Upper lobe of left lung (tissue), 4 donors: ENCODE data around the gene BIRC2.

Experiments
- CTCF ChIP-seq, 6 experiments: fragments of 450-650 bp in 4 of 6; fragments of 200-600 bp in 2 of 6; sonication (generic) in 2 of 6; IDR thresholded peaks; one replicate each; pipeline ENCODE4 v1.5.1; 2016 to 2019; ENCODE audit warnings: antibody characterized with exemption in 6 of 6
- EP300 ChIP-seq, 4 donors: sonication (generic); formaldehyde crosslinking; IDR thresholded peaks; one replicate each; pipeline ENCODE4 v1.5.1; 2017; ENCODE audit warnings: antibody characterized with exemption in 4 of 4, control low read depth in 2 of 4
- POLR2A ChIP-seq, 4 donors: fragments of 450-650 bp; IDR thresholded peaks; one replicate each; pipeline ENCODE4 v1.5.1; 2016 to 2017; ENCODE audit warnings: antibody characterized with exemption in 4 of 4, mild to moderate bottlenecking in 2 of 4
- POLR2AphosphoS5 ChIP-seq, 2 donors: sonication (generic); formaldehyde crosslinking; IDR thresholded peaks; one replicate each; pipeline ENCODE4 v1.5.1; 2017; ENCODE audit warnings: antibody characterized with exemption in 2 of 2

DNA sequence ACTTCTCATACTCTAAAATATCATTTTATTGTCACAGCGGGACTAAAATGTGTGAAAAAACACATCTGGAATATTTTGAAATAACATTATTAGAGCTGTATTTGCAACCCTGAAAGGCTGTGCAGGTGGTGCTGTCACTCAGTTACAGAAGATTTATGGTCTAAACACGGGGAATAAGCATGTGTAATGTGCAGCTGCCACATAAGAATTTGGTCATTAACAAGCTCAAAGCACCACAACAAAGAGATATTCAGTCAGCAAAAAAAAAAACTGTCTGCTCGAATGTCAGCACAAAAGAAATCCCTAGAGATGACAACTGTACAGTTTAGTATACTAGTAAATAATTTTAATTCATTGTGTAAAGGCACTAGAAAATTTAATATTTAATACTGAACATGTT is 74.2 kb downstream of the BIRC2 start:
- TF ChIP-seq CTCF (IDR thresholded peaks at IDR 0.05) (no peak), POLR2A (IDR thresholded peaks at IDR 0.05) (no peak), POLR2AphosphoS5 (IDR thresholded peaks at IDR 0.05) (no peak), EP300 (IDR thresholded peaks at IDR 0.05) (no peak)
